MM.1S (cell line): Measurements from ENCODE around the gene PRKD2.

Experiments used
- CTCF ChIP-seq: fragments of 300-600 bp; sonication (generic); IDR thresholded peaks from 2 replicates; pipeline ENCODE4 v1.5.1; 2016; ENCODE audit warnings: antibody characterized with exemption, low read length, mixed read lengths
- EZH2 ChIP-seq: fragments of 300-600 bp; sonication (generic); optimal IDR thresholded peaks from 2 replicates; pipeline ENCODE3; 2017; ENCODE audit warnings: low read depth, mild to moderate bottlenecking, antibody characterized with exemption, low read length, mixed read lengths

GRCh38 chr19:46700704-46701103 is 16.2 kb downstream of the PRKD2 start:
- TF ChIP-seq CTCF (no peak), EZH2 (no peak)
